ENCODE measurements around the gene ERBB4. TPM values are rescaled to one million over a fixed set of nuclear protein-coding genes. Genes with fewer than 3 reads are reported as not detected.

Gene ERBB4
- polyA plus RNA-seq, 1 experiment: not detected

- Histone ChIP-seq H3K4me3 (ENCODE audit: low read depth, low read length) (no peak overlapping the region), H3K27me3 (ENCODE audit: control insufficient read depth, insufficient read depth, low read length) (no peaks in the 10 kb centered on the region), H3K9me3 (ENCODE audit: control insufficient read depth, insufficient read depth, low read length) (no peaks in the 10 kb centered on the region), H3K27ac (ENCODE audit: low read depth, low read length) (no peak overlapping the region)
- DNase-seq (ENCODE audit: low read depth, low spot score): no peak
- ChIA-PET CTCF (no interaction called here), POLR2A (no interaction called here)
- TF ChIP-seq CTCF (IDR thresholded peaks at IDR 0.05; ENCODE audit: low read depth, low read length): no peak
These were observed 179.1 kb downstream of the ERBB4 start for GRCh38 chr2:212359425-212360067.

- Histone ChIP-seq H3K9me3 (ENCODE audit: control insufficient read depth, insufficient read depth, low read length) (no peaks in the 10 kb centered on the region), H3K27me3 (ENCODE audit: control insufficient read depth, insufficient read depth, low read length) (no peaks in the 10 kb centered on the region), H3K27ac (ENCODE audit: low read depth, low read length) (no peak overlapping the region), H3K4me3 (ENCODE audit: low read depth, low read length) (no peak overlapping the region)
- TF ChIP-seq CTCF (IDR thresholded peaks at IDR 0.05; ENCODE audit: low read depth, low read length): no peak
- DNase-seq (ENCODE audit: low read depth, low spot score): no peak
- POLR2A ChIA-PET: no interaction called here
- CTCF ChIA-PET: no interaction called here
These were observed 181.0 kb downstream of the ERBB4 start for GRCh38 chr2:212357606-212358005.

- no peak for TF ChIP-seq CTCF (IDR thresholded peaks at IDR 0.05; ENCODE audit: low read depth, low read length)
- Histone ChIP-seq H3K9me3 (ENCODE audit: control insufficient read depth, insufficient read depth, low read length) (no peaks in the 10 kb centered on the region), H3K27ac (ENCODE audit: low read depth, low read length) (no peak overlapping the region), H3K4me3 (ENCODE audit: low read depth, low read length) (no peak overlapping the region), H3K27me3 (ENCODE audit: control insufficient read depth, insufficient read depth, low read length) (no peaks in the 10 kb centered on the region)
- ChIA-PET POLR2A (no interaction called here), CTCF (no interaction called here)
- no peak for DNase-seq (ENCODE audit: low read depth, low spot score)
These were observed 184.2 kb downstream of the ERBB4 start for GRCh38 chr2:212354382-212354781.

- no peak overlapping the region for H3K4me3 ChIP-seq (ENCODE audit: low read depth, low read length)
- no peaks in the 10 kb centered on the region for H3K27me3 ChIP-seq (ENCODE audit: control insufficient read depth, insufficient read depth, low read length)
- TF ChIP-seq CTCF (IDR thresholded peaks at IDR 0.05; ENCODE audit: low read depth, low read length): no peak
- DNase-seq (ENCODE audit: low read depth, low spot score): no peak
- H3K9me3 ChIP-seq (ENCODE audit: control insufficient read depth, insufficient read depth, low read length): no peaks in the 10 kb centered on the region
- POLR2A ChIA-PET: no interaction called here
- H3K27ac ChIP-seq (ENCODE audit: low read depth, low read length): no peak overlapping the region
- CTCF ChIA-PET: no interaction called here
These were observed 190.1 kb downstream of the ERBB4 start for GRCh38 chr2:212348501-212348900.

GRCh38 chr2:212346865-212347264, 191.7 kb downstream of the ERBB4 start:
- TF ChIP-seq CTCF (IDR thresholded peaks at IDR 0.05; ENCODE audit: low read depth, low read length): no peak
- no peak for DNase-seq (ENCODE audit: low read depth, low spot score)
- ChIA-PET CTCF (no interaction called here), POLR2A (no interaction called here)
- Histone ChIP-seq H3K27ac (ENCODE audit: low read depth, low read length) (no peak overlapping the region), H3K27me3 (ENCODE audit: control insufficient read depth, insufficient read depth, low read length) (no peaks in the 10 kb centered on the region), H3K9me3 (ENCODE audit: control insufficient read depth, insufficient read depth, low read length) (no peaks in the 10 kb centered on the region), H3K4me3 (ENCODE audit: low read depth, low read length) (no peak overlapping the region)
